IPS-20b (cell line): ENCODE data around the gene ATG101.

Source experiments
- H3K27ac ChIP-seq: one replicate; pipeline ENCODE4 v1.5.1; 2013; ENCODE audit warnings: low read length
- H3K27me3 ChIP-seq: 2 replicates; pipeline ENCODE4 v1.6.1; 2013; ENCODE audit warnings: mild to moderate bottlenecking, low read length, inconsistent platforms; ENCODE audit not compliant: insufficient read depth
- H3K36me3 ChIP-seq: 2 replicates; pipeline ENCODE4 v1.6.1; 2013; ENCODE audit warnings: low read depth, mild to moderate bottlenecking, inconsistent platforms, low read length, moderate library complexity; ENCODE audit not compliant: insufficient read depth
- H3K4me1 ChIP-seq: 2 replicates; pipeline ENCODE4 v1.6.1; 2013; ENCODE audit warnings: mild to moderate bottlenecking, control low read depth, inconsistent platforms, low read length, moderate library complexity; ENCODE audit not compliant: insufficient read depth
- H3K4me3 ChIP-seq: 2 replicates; pipeline ENCODE4 v1.5.1; 2013; ENCODE audit warnings: mild to moderate bottlenecking, low read length, inconsistent platforms
- H3K9ac ChIP-seq: 2 replicates; pipeline ENCODE4 v1.6.1; 2013; ENCODE audit warnings: low read depth, mild to moderate bottlenecking, inconsistent platforms, low read length, moderate library complexity
- H3K9me3 ChIP-seq: 2 replicates; pipeline ENCODE4 v1.6.1; 2013; ENCODE audit warnings: mild to moderate bottlenecking, low read depth, low read length, inconsistent platforms; ENCODE audit not compliant: insufficient read depth

ATG101 gene

DNA sequence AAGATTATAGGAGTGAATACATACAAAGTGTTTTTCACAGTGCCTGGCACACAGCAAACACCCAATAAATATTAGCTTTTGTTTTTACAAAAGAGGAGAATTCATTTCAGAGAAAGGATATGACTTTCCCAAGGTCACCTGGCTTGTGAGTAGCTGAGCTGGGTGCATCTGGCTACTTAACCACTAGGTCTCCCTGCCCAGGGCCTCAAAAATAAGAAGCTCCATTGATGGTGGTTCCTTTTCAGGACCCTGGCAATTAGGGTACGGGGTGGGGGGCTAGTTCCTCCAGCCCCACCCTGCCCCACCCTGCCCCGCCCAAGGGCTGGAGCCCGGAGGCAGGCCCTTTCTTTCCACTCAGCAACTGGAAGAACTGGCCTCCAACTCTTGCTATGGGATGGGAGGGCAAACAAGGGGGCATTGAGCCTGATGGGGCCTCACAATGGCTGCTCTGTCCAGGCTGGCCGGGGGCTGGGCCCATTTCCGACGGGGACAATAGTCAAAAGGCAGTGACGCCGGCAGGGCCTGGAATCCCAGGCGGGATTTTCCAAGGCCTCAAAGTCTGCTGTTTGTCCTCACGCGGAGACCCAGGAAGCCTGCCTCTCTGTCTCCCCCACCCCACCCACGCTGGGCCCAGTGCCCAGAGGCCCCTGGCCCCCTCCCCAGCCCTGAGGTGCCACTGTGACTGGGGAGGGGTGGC is 8.2 kb upstream of the ATG101 start:
- Histone ChIP-seq H3K36me3 (peaks cover 7% of the 10 kb centered on the region; the same call in 1 of the 2 replicates), H3K27me3 (peaks cover 5% of the 10 kb centered on the region; the same call in 1 of the 2 replicates), H3K9ac (no peak overlapping the region), H3K9me3 (no peaks in the 10 kb centered on the region), H3K4me3 (no peak overlapping the region), H3K4me1 (no peaks in the 10 kb centered on the region), H3K27ac (no peak overlapping the region)

DNA sequence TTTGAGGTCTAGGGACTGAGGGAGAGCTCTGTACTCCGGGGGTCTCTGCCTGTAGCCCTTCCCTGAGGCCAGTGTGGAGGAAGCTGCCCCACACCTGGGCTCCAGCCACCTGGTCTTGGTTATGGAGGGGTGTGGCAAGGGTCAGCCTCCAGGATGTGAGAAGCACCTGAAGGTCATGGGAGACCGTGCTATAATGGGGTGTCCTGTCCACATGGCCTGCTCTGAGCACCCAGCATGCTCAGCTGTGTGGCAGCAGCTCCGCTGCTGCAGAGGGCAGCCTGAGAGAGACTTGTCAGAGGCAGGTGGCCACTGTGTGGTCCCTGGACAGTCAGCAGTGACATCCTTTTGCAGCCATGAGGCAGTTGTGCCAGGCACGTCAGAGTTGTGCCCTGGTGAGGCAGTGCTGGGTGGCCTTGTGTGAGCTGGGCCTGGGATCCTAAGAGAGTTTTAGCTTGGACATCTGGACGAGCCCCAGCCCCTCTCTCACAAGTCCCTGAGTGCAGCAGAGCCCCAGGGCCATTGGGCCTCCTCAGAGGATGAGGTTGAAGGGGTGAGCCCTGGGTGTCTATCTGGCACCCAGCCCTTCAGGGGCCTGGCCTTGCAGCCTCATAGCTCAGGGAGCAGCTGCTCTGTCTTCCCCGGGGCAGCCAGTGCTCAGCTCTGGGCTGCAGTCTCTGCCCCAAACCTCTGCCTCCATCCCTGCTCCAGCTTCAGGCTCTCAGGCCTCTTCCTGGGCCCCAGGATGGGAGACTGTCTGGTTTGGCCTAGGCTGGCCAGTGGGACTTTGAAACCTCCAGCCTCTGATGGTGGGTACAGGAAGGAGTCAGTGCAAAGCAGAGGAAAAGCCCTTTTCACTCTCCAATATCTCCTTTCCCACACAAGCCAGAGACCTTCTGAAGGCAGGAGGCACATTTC is 7.4 kb upstream of the ATG101 start:
- H3K9ac ChIP-seq: no peak overlapping the region
- H3K27me3 ChIP-seq: peaks cover 11% of the 10 kb centered on the region
- no peaks in the 10 kb centered on the region for H3K4me1 ChIP-seq
- H3K9me3 ChIP-seq: no peaks in the 10 kb centered on the region
- peaks cover 3% of the 10 kb centered on the region; the same call in 1 of the 2 replicates for H3K36me3 ChIP-seq
- H3K27ac ChIP-seq: no peak overlapping the region
- H3K4me3 ChIP-seq: no peak overlapping the region

DNA sequence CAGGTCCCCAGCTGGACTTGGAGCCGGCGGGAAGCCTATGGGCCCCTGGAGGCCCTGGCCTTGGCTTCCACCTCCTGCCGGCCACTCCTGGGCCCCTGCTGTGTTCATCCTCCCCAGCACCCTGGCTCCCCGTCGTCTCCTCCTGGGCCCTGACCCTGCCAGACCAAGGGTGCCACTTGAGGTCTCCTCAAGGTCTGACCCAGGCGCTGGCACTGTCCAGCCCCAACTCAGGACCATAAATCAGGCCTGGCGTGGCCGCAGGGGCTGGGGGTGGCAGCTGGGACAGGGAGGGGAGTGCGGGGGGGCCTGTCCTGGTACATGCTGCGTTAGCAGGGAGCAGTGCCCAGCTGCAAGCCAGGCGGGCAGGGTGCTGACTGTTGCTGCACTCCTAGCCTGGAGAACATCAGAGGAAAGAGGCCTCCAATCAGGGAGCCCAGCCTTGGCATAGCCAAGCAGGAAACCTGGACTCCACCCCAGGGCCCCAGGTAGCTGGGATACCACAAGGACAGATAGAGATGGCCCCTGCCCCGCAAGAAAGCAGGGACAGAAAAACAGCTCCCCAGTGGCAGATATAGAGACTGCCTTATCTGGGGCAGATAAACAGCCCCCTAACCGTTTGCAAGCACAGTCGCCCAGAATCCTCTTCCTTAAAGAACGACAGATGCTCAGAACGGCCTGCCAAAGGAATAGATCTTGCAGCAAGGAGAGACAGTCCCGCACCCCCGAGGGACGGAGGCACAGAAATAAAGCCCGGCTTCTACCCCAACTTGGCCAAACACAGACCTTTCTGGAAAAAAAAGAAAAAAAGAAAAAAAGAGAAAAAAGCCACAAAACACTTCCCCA is 6.5 kb upstream of the ATG101 start:
- Histone ChIP-seq H3K9me3 (no peaks in the 10 kb centered on the region), H3K27me3 (peaks cover 11% of the 10 kb centered on the region), H3K36me3 (no peaks in the 10 kb centered on the region; the same call in 1 of the 2 replicates), H3K4me1 (no peaks in the 10 kb centered on the region), H3K4me3 (no peak overlapping the region), H3K9ac (no peak overlapping the region), H3K27ac (no peak overlapping the region)

DNA sequence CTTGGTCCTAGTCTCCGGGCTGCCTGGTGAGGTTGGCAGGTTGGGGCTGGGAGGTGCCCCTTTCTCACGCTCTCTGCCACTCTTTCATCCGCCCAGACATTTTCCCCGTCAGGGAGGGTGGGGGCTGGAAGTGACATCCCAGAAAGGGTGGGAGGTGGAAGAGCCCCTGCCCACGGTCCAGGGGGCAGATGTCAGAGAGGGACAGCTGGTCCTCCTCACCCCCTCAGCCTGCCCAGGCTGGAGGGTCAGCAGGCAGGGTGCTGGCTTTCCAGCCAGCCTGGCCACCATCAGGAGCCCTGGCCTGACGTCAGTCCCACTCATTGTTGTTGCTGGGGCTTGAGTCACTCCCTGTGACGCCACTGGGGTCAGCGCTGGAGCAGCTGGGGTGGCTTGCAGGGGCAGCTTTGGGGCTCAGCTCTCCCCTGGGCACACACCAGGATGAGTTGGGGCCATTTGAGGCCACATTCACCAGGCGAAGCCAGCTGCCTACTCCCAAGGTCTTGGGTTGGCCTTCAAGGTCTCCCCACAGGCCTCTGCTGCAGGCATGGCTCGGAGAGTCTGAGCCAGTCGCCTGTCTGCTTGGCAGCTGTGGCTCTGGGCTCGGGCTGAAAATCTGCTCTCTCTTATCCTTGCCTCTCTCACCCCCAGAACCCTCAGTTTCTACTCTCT is 5.7 kb upstream of the ATG101 start:
- H3K4me1 ChIP-seq: no peaks in the 10 kb centered on the region
- no peak overlapping the region for H3K4me3 ChIP-seq
- H3K9ac ChIP-seq: no peak overlapping the region
- H3K9me3 ChIP-seq: no peaks in the 10 kb centered on the region
- no peaks in the 10 kb centered on the region; the same call in 1 of the 2 replicates for H3K36me3 ChIP-seq
- H3K27me3 ChIP-seq: peaks cover 11% of the 10 kb centered on the region
- H3K27ac ChIP-seq: no peak overlapping the region

DNA sequence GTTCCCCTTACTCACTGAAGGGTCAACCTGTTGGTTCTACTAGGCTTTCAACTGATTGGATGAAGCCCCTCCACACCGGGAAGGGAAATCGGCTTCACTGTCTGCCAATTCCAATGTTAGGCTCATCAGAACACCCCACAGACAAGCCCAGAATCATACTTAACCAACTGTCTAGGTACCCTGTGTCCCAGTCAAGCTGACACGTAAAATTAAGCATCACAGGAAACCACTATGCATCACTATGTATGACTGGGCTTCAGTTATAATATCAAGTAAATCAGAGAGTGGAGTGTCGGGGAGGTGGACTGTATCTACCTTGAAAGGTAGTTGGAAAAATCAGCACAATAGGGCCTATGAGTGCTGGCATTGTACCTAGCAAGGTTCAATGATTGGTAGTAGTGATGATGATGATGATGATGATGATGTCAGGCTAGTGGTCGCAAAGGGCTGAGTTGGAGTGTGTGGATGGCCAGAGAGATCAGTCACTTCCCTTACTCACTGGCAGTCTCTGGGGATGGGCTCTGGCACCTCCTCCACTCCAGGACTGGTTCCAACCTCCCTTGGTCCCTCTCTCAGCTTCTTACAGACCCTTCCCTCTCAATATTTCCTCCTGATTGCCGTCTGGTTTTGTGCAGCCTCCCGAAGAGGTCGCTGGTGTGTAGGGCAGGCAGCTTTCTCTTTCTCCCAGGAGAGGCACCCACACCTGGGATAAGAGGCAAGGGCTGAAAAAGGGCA is 3.3 kb upstream of the ATG101 start:
- Histone ChIP-seq H3K27ac (no peak overlapping the region), H3K4me3 (no peak overlapping the region), H3K9ac (no peak overlapping the region)

DNA sequence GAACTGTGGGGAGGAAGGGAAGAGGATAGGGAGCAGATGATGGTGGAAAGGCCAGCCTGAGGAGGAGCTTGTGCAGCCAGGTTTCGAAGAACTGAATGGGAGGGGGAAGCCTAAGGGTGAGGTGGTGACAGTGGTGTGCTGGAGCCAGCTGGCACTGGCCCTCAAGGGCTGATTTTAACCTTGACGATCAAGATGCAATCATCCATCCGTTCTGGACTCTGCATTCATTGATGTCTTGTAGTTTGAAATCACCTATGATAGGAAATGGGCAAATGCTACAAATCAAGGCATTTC is 2.8 kb upstream of the ATG101 start:
- no peaks in the 10 kb centered on the region for H3K9me3 ChIP-seq
- peaks cover 2% of the 10 kb centered on the region for H3K36me3 ChIP-seq
- H3K27me3 ChIP-seq: peaks cover 11% of the 10 kb centered on the region
- no peak overlapping the region for H3K27ac ChIP-seq
- no peak overlapping the region for H3K4me3 ChIP-seq
- no peaks in the 10 kb centered on the region for H3K4me1 ChIP-seq
- H3K9ac ChIP-seq: no peak overlapping the region

More for the DNA sequence above, 3.3 kb upstream of the ATG101 start:
- H3K36me3 ChIP-seq: no peaks in the 10 kb centered on the region
- H3K9me3 ChIP-seq: no peaks in the 10 kb centered on the region
- H3K4me1 ChIP-seq: no peaks in the 10 kb centered on the region
- peaks cover 11% of the 10 kb centered on the region for H3K27me3 ChIP-seq

DNA sequence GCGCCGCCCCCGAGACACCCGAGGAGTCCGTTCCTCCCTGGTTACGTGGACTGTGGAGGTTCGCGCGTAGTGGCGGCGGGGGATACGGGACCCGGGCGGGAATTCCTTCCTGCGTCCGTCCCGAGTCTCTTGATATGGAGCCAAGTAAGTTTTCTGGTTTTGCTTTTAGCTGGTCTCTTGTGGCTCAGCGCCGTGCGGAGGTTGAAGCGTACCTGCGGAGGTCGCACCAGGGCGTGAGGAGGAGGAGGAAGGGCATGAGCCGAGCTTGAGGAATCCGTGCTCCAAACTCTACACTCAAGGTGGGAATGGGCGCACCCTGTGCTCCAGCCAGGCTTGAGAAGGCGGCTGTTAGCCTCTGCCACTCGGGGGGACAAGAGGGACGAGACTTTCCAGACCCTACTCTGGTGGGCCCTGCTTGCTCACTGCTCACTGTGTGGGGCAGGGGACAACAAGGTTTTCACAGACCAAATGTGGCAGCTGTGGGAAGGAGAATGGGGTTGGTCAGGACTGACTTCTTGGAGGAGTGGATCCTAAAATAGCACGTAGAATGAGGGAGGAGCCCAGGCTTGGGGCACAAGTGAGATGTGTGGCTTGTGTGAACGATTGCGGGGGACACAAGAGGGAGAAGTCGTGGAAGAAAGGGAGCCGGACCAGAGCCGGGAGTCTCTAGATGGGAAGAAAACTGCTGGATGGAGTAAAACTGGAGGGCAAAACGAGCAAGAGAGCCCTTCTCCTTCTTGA is 577 bp downstream of the ATG101 start:
- Histone ChIP-seq H3K27ac (peak overlapping the region; percentile 95), H3K9me3 (no peaks in the 10 kb centered on the region), H3K27me3 (peaks cover 11% of the 10 kb centered on the region), H3K4me3 (peak overlapping the region; percentile 97), H3K36me3 (peaks cover 34% of the 10 kb centered on the region), H3K9ac (peak overlapping the region; percentile 95), H3K4me1 (no peaks in the 10 kb centered on the region)

DNA sequence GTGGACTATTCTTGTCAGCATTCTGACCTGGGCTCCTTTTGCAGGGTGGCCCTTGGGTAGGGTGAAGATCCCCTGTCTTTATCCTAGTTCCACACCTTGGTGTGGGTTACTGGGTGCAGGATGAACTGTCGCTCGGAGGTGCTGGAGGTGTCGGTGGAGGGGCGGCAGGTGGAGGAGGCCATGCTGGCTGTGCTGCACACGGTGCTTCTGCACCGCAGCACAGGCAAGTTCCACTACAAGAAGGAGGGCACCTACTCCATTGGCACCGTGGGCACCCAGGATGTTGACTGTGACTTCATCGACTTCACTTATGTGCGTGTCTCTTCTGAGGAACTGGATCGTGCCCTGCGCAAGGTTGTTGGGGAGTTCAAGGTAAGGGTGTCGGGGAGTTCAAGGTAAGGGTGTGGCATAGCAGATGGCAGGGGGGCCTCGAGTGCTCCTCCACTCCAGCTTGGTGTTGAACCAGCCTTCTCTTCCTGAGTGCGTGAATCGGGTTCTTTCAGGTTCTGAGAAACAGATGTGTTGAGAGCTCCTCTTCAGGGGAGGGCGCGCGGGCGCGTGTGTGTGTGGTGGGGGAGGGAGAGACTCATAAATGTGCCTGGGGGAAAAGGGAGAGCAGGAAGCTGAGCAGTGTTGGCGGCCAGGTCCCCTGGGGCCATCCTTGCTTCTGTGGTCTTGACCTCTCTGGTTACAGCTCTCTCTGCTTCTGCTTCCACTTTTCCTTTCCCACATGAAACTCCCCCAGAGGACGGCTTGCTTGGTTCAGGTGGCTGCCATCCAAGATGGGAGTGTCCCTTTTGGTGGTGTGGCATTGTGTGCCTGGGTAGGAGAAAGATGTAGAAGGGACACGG is 4.0 kb downstream of the ATG101 start:
- H3K27ac ChIP-seq: no peak overlapping the region
- no peak overlapping the region for H3K9ac ChIP-seq
- H3K36me3 ChIP-seq: peaks cover 67% of the 10 kb centered on the region
- no peak overlapping the region for H3K4me3 ChIP-seq
- H3K9me3 ChIP-seq: no peaks in the 10 kb centered on the region
- no peaks in the 10 kb centered on the region for H3K27me3 ChIP-seq
- no peaks in the 10 kb centered on the region for H3K4me1 ChIP-seq

DNA sequence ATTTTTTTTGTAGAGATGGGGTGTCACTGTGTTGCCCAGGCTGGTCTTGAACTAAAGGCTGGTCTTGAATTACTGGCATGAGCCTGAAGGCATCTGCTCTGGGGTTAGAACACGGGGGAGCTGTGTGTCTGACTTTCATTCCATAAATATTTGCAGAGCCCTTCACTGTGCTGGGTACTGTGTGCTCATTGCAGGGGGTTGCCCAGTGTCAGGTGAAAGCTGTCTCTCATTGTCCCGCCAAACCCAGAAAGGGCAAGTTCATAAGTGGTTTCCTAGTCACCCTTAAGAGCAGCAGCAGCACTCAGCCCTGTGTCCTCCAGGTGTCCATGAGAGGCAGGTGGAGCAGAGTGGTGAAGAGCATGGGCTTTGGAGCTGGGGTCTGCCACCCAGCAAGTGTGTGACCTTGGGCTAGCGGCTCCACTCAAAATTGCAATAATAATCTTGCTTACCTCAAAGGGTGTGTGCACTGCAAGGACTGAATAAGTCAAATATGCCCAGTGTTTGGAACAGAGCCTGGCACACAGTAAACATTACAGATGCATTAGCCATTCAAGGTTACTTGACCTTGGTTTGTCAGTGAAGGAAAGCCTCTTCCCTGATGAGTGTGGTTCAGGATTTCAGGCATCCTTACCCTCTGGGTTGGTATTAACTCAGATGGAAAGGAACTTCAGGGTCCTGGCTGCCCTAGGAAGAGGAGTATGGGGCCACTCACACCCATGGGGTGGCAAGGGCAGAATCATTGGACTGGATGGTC is 5.4 kb downstream of the ATG101 start:
- no peaks in the 10 kb centered on the region for H3K27me3 ChIP-seq
- H3K4me1 ChIP-seq: no peaks in the 10 kb centered on the region
- no peaks in the 10 kb centered on the region for H3K9me3 ChIP-seq
- peaks cover 70% of the 10 kb centered on the region for H3K36me3 ChIP-seq
- H3K4me3 ChIP-seq: no peak overlapping the region
- H3K27ac ChIP-seq: no peak overlapping the region
- H3K9ac ChIP-seq: no peak overlapping the region
